Lower leg skin (tissue), 4 donors: ENCODE measurements around the gene PROSER3. TPM values are rescaled to one million over a fixed set of nuclear protein-coding genes. Genes with fewer than 3 reads are reported as not detected.
A peak's percentile ranks its signal among the peaks of the same experiment; 100 is the strongest.

Experiments
- DNase-seq, 2 donors: peaks; one replicate each; pipeline ENCODE4 v3.0.0-alpha.2; 2019; ENCODE audit warnings: low spot score in 2 of 2
- H3K4me3 ChIP-seq: fragments of 200-600 bp; sonication (generic); 2 replicates; pipeline ENCODE4 v1.5.1; 2017; ENCODE audit warnings: mild to moderate bottlenecking, low read depth; ENCODE audit not compliant: poor library complexity, severe bottlenecking
- POLR2A ChIP-seq, 2 donors: fragments of 450-650 bp; IDR thresholded peaks; one replicate each; pipeline ENCODE4 v1.6.1; 2016 to 2017; ENCODE audit warnings: antibody characterized with exemption in 2 of 2, mild to moderate bottlenecking in 1 of 2, moderate library complexity in 1 of 2
- whole genome bisulfite sequencing, 2 donors: methylation state at CpG; one replicate each; pipeline ENCODE4 v1.1.5; 2018; 5-methylcytosine and 5-hydroxymethylcytosine counted together
- intact Hi-C: fragments of 100-400 bp; cut with DNase I; formaldehyde crosslinking; loops from one replicate; pipeline ENCODE4 v1.15.0; 2023; ENCODE audit warnings: low total_unique reads
- total RNA-seq, 4 donors: library from RNA; depleted of rRNA; stranded (reverse); fragments of >200 nt; gene quantifications; one replicate each; pipeline ENCODE4 v1.1.0, GENCODE V29; 2016
- TF ChIP-seq, protein P1 (sequence below), 3 donors: fragments of 450-650 bp; IDR thresholded peaks; one replicate each; pipeline ENCODE4 v1.5.1; 2016; ENCODE audit warnings: antibody characterized with exemption in 3 of 3, mild to moderate bottlenecking in 3 of 3, moderate library complexity in 2 of 3

Gene PROSER3
- total RNA-seq, result 10 to 100 TPM in 3 of 4 donors, 1 to 10 TPM in 1; 9.2 to 20.4 (median 12.9) TPM

DNA sequence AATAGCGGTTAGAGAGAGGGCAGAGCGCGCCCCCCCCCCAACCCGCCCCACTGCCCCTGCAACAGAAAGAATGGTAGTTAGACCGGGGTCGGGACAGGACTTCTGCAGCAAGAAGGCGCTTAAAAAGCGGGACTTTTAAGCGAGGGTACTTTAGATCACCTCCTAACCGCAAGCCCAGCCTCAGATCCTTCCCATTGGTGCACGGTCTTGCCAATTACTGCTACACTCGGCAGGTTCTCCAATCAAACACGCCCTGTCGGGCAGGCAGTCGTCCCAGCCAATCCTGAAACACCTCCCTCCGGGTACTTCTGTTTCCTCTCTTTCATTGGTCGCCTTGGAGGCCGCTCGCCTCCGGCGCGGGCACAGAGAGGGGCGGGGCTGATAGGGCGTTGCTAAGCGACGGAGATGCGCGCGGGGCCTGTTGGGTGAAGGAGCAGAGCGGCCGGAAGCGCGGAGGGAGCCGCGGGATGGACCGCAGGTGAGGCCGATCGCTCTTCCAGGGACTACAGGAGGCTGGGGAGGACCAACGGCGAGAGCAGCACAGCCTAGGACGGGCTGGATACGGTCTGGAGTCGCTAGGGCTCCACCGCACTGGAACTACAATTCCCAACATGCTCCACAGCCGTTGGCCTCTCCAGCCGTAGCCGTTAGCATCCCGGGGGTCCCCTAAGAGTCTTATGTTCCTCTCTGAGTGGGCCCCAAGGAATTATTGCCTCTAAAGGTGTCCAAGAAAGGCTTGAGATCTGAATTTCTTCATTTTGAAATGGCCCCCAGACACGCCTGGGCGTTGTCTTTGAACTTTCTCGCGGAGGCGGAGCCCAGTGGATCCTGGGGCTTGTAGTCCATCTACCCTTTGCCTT is at the start of gene PROSER3:
PROSER3 (plus strand) TSS at position 428 of the 860 bp plus-strand sequence; CDS start at position 468, 40 bp downstream.
- 1 to 2% methylated on average over 38 to 42 of the region's 53 CpGs for WGBS, 2 donors
- peak within 1 kb of the TSS; percentile 64 for H3K4me3 ChIP-seq
- DNase-seq, result peak; percentile 99 to 100
- intact Hi-C loops, result no loop called here
- no peak for TF ChIP-seq POLR2A (IDR thresholded peaks at IDR 0.05)
- TF ChIP-seq, protein P1, sequence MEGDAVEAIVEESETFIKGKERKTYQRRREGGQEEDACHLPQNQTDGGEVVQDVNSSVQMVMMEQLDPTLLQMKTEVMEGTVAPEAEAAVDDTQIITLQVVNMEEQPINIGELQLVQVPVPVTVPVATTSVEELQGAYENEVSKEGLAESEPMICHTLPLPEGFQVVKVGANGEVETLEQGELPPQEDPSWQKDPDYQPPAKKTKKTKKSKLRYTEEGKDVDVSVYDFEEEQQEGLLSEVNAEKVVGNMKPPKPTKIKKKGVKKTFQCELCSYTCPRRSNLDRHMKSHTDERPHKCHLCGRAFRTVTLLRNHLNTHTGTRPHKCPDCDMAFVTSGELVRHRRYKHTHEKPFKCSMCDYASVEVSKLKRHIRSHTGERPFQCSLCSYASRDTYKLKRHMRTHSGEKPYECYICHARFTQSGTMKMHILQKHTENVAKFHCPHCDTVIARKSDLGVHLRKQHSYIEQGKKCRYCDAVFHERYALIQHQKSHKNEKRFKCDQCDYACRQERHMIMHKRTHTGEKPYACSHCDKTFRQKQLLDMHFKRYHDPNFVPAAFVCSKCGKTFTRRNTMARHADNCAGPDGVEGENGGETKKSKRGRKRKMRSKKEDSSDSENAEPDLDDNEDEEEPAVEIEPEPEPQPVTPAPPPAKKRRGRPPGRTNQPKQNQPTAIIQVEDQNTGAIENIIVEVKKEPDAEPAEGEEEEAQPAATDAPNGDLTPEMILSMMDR (IDR thresholded peaks at IDR 0.05), result no peak

DNA sequence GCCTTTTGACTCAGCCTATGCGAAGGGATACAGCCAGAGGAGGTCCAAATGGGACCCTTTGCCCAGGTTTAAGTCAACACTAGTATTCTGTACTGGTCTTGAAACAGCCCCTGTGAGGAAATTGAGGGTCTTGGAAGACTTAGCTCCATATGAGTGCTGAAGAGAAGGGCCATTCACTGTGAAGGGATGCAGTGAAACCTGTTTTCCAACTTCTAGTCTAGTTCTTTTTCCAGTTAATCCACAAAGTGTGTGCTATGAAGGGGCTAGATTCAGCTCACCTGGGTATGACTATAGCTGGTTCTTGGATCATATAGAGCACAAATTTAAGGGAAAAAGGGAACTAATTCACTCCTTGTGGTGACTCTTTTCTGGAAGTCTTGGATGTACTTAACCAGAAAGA is 49.6 kb upstream of the PROSER3 start:
- no peak overlapping the region for H3K4me3 ChIP-seq
- intact Hi-C loops, result no loop called here
- TF ChIP-seq POLR2A (IDR thresholded peaks at IDR 0.05), result no peak
- TF ChIP-seq, protein P1 (IDR thresholded peaks at IDR 0.05), result no peak
- no peak for DNase-seq
- WGBS, 2 donors, result 93 to 94% methylated on average over 1 of the region's 1 CpG

DNA sequence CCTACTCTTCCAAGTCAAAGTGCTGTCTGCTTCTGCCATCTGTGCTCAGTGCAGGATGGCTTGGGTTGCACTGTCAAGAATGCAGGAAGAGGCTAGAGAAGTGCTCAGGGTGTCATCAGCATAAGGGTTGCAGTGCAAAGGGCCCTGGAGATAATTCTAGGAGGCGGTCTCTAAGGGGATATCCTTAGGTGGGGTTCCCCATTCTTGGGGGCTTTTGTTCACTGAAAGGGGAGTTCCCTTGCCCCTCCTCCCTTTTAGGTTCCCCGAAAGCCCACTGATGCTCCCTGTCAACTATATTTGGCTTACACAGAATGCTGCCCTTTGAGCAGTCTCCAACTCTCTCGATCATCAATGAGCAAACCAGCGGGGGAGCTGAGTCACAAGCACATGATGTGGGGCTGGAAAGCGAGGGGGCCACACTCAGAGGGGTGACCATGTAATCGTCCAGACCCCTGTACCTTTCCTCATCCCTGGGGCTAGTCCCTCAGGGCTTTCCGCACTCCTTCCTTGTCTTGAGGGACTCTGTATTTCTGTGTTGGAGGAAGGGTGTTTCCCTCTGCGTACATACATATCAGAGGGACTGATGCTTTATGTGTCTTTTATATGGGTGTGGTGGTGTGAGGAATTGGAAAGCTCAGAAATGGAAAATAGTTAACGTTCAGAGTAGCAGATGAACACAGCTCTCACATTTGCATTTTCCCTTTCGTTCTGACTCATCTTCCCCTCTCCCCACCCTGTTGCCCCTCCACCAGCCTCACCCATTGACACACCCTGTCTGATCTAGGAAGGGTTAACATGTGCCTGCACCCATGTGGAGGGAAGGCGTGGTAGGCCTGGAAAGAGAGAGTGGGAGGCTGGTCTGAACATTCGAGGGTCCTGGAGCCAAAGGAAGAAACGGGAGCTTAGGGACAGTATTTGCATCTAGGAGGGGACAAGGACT is 46.9 kb upstream of the PROSER3 start:
- no peak overlapping the region for H3K4me3 ChIP-seq
- intact Hi-C loops, result no loop called here
- 39 to 49% methylated on average over 13 of the region's 13 CpGs for WGBS, 2 donors
- DNase-seq, result no peak
- TF ChIP-seq POLR2A (IDR thresholded peaks at IDR 0.05), result no peak
- TF ChIP-seq, protein P1 (IDR thresholded peaks at IDR 0.05), result no peak

DNA sequence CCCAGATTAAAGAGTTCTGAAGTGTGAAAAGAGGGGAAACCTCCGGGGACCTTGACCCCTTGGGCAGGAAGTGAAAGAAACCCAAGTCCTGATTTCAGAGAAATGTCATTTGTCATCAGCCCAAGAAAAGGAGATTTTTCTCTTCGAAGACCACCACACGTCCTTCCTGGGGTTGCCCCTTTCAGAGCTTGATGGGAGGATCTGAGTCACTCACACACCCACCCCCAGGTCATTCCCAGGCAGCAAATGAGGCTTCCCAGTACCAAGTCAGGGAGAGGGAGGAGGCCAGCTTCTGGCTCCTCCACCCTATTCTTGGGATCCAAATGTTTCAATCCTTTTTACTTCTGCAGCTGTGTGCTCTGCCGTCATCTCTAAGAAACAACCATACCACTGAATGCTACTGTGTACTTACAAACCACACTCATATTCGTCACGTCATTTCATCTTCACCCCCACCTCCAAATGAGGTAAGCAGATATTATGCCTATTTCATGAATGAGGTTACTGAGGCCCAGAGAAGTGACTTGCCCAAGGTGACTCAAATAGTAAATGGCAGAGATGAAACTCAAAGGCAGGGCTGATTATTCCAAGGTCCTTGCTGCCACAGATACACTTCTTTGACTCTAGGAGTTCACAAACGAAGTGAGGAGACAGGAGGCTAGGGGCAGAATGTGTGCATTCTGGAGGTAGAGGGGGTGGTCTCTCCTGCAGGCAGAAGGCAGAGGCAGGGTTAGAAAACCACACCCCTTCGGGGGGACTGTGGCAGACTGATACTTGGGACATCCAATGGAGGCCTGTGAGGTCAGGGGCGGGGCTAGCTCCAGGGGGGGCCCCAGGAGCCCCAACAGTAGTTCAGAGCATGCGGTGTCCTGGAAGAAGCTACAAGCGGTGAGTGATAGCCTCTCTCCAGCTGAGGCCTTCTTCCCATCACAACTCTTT is 45.1 kb upstream of the PROSER3 start:
- 74 to 76% methylated on average over 10 to 11 of the region's 11 CpGs for WGBS, 2 donors
- TF ChIP-seq POLR2A (IDR thresholded peaks at IDR 0.05), result no peak
- TF ChIP-seq, protein P1 (IDR thresholded peaks at IDR 0.05), result no peak
- DNase-seq, result no peak
- no peak overlapping the region for H3K4me3 ChIP-seq
- intact Hi-C loops, result no loop called here

DNA sequence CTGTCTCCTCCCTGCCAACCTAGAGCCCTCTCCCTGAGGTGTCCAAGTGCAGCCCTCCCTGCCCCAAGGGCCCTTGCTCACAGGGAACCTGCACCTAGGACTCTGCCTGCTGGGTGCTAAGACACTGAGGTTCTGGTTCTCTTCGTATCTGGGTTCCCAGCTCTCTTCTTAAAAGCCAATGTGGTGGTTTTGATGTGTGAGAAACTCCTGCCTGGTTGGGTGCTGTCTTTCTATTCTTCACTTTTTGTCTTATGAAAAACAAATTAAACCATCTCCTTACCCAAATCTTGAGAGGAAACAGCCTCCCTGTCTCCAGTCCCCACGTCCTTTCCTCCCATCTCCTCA is 44.5 kb upstream of the PROSER3 start:
- intact Hi-C loops, result no loop called here
- TF ChIP-seq POLR2A (IDR thresholded peaks at IDR 0.05), result no peak
- TF ChIP-seq, protein P1 (IDR thresholded peaks at IDR 0.05), result no peak
- WGBS, 2 donors, result 78 to 85% methylated on average over 2 of the region's 2 CpGs
- no peak for DNase-seq
- H3K4me3 ChIP-seq, result no peak overlapping the region
